GM13976 (cell line): ENCODE results near the gene FMNL2.
A peak's percentile ranks its signal among the peaks of the same experiment; 100 is the strongest.

Experiments
- DNase-seq: peaks from one replicate; pipeline ENCODE4 v3.0.0; 2012; ENCODE audit warnings: low spot score
- CTCF ChIP-seq: IDR thresholded peaks from 2 replicates; pipeline ENCODE4 v1.5.1; 2012; ENCODE audit warnings: borderline replicate concordance, mild to moderate bottlenecking; ENCODE audit not compliant: insufficient read depth; ENCODE audit errors: extremely low read depth, missing control alignments, control extremely low read depth
- in situ Hi-C: fragments of 300-500 bp; cut with MboI; formaldehyde crosslinking; loops from one replicate; pipeline ENCODE4 v1.12.0; 2022; ENCODE audit warnings: low sequenced_read_pairs, mixed read lengths, inconsistent platforms; ENCODE audit not compliant: unreplicated experiment

The FMNL2 gene

GRCh38 chr2:152583512-152584229 is 248.7 kb downstream of the FMNL2 start:
- in situ Hi-C loops, result no loop called here
- no peak for TF ChIP-seq CTCF
- DNase-seq, result no peak

GRCh38 chr2:152584301-152584700 is 249.3 kb downstream of the FMNL2 start:
- DNase-seq, result no peak
- no peak for TF ChIP-seq CTCF
- in situ Hi-C loops, result no loop called here

GRCh38 chr2:152585830-152586484 is 251.0 kb downstream of the FMNL2 start:
- no peak for DNase-seq
- in situ Hi-C loops, result no loop called here
- TF ChIP-seq CTCF, result no peak

- in situ Hi-C loops, result no loop called here
- DNase-seq, result no peak
- no peak for TF ChIP-seq CTCF
Observed at GRCh38 chr2:152587187-152587947, 252.4 kb downstream of the FMNL2 start.

- in situ Hi-C loops, result no loop called here
- TF ChIP-seq CTCF, result no peak
- DNase-seq, result no peak
Observed at GRCh38 chr2:152588998-152589397, 254.0 kb downstream of the FMNL2 start.

GRCh38 chr2:152594022-152594766 is 259.2 kb downstream of the FMNL2 start:
- in situ Hi-C loops, result no loop called here
- peak; percentile 49 for DNase-seq
- TF ChIP-seq CTCF, result no peak
